Dendritic cell treated with granulocyte-macrophage colony-stimulating factor and Interleukin-4, amounts not matched to agents 40 ng/mL and 50 ng/mL, for 4 days (primary cell): ENCODE measurements around the gene MRPL4.

Source experiments
- H3K27ac Mint-ChIP-seq: one replicate; pipeline ENCODE4 v1.8.0; 2022; ENCODE audit warnings: mild to moderate bottlenecking, mixed read lengths
- H3K27me3 Mint-ChIP-seq: one replicate; pipeline ENCODE4 v1.8.0; 2022; ENCODE audit warnings: mild to moderate bottlenecking, mixed read lengths
- H3K36me3 Mint-ChIP-seq: one replicate; pipeline ENCODE4 v1.8.0; 2022; ENCODE audit warnings: low read depth, mixed read lengths
- H3K4me1 Mint-ChIP-seq: one replicate; pipeline ENCODE4 v1.8.0; 2022; ENCODE audit warnings: low read depth, mixed read lengths
- H3K4me3 Mint-ChIP-seq: one replicate; pipeline ENCODE4 v1.8.0; 2022; ENCODE audit warnings: mild to moderate bottlenecking, moderate library complexity, mixed read lengths
- H3K9me3 Mint-ChIP-seq: one replicate; pipeline ENCODE4 v1.8.0; 2022; ENCODE audit warnings: mixed read lengths
- intact Hi-C: fragments of 100-400 bp; cut with micrococcal nuclease; formaldehyde crosslinking; loops from one replicate; pipeline ENCODE4 v1.15.0; 2022

MRPL4 gene

DNA sequence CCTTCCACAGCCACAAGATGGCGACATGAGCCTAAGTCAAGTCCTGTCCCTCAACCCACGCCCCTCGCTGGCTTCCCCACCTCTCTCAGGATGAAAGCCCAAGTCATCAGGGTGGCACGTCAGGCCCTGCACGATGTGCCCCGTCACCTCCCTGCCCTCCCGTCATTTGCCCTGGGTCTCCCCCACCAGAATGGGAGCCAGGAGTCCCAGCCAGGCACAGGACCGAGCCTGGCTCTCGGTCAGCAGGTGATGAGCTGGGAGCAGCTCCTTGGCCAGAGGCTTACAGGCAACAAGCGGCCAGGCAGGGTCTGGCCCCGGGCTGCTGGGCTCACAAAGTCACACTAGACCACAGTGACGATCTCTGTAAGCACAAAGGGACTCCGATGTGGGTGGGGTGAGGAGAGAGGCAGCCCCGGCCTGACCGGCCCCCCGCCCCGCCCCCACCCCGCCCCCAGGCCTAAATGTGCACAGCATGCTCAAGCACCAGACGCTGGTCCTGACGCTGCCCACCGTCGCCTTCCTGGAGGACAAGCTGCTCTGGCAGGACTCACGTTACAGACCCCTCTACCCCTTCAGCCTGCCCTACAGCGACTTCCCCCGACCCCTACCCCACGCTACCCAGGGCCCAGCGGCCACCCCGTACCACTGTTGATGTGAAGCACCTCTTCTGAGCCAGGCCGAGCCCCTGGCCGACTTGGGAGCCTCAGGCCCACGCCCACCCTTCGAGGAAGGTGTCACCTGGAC lies 7.3 kb downstream of the MRPL4 start:
- Mint-ChIP-seq H3K36me3 (peaks cover 60% of the 10 kb centered on the region), H3K9me3 (no peaks in the 10 kb centered on the region), H3K4me3 (no peak overlapping the region), H3K4me1 (peaks cover 50% of the 10 kb centered on the region), H3K27me3 (peaks cover 1% of the 10 kb centered on the region), H3K27ac (no peak overlapping the region)
- intact Hi-C loops, result loop anchor here (2.0 kb wide), 1 partner anchor 129 kb away; no protein-coding TSS in a partner anchor

DNA sequence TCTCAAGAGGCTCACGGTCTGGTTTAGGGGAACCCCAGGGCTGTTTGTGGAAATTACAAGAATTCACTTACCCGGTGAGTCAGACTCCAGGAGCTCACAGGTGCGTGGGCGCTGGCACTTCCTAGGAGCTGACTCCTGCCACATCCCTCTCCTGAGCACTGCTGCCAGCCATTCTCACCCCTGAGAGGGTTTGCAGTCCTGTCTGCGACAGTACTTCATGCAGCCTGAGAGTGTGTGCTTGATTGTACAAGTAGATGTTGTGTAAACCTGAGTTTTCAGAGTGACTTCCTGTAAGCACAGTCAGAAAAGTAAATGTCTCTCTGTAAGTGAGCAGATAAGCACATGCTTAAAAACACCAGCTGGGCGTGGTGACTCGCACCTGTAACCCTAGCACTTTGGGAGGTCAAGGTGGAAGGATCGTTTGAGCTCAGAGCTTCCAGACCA lies 8.1 kb downstream of the MRPL4 start:
- H3K4me3 Mint-ChIP-seq, result no peak overlapping the region
- intact Hi-C loops, result no loop called here
- no peaks in the 10 kb centered on the region for H3K9me3 Mint-ChIP-seq
- peaks cover 52% of the 10 kb centered on the region for H3K36me3 Mint-ChIP-seq
- H3K27ac Mint-ChIP-seq, result no peak overlapping the region
- H3K27me3 Mint-ChIP-seq, result peaks cover 1% of the 10 kb centered on the region
- H3K4me1 Mint-ChIP-seq, result peaks cover 45% of the 10 kb centered on the region

GRCh38 chr19:10262771-10263170 lies 10.8 kb downstream of the MRPL4 start:
- intact Hi-C loops, result no loop called here
- Mint-ChIP-seq H3K36me3 (peaks cover 26% of the 10 kb centered on the region), H3K4me3 (no peak overlapping the region), H3K9me3 (no peaks in the 10 kb centered on the region), H3K27ac (no peak overlapping the region), H3K27me3 (peaks cover 1% of the 10 kb centered on the region), H3K4me1 (peaks cover 56% of the 10 kb centered on the region)

DNA sequence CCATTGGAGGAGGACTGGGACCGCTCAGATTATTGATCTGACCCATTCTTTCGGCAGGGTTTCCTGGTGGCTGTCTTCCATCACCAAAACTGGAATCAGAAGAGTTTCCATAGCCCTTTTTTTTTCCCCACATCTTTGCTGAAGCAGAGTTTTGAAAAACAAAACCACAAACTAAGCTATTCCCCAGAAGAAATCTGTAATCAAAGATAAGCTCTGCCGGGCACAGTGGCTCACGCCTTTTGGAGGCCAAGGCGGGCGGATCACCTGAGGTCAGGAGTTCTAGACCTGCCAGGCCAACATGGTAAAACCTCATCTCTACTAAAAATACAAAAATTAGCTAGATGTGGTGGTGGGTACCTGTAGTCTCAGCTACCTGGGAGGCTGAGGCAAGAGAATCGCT lies 14.7 kb downstream of the MRPL4 start:
- Mint-ChIP-seq H3K9me3 (no peaks in the 10 kb centered on the region), H3K27me3 (no peaks in the 10 kb centered on the region), H3K27ac (peak overlapping the region; percentile 98), H3K36me3 (peaks cover 15% of the 10 kb centered on the region), H3K4me1 (peaks cover 45% of the 10 kb centered on the region), H3K4me3 (no peak overlapping the region)
- intact Hi-C loops, result no loop called here

DNA sequence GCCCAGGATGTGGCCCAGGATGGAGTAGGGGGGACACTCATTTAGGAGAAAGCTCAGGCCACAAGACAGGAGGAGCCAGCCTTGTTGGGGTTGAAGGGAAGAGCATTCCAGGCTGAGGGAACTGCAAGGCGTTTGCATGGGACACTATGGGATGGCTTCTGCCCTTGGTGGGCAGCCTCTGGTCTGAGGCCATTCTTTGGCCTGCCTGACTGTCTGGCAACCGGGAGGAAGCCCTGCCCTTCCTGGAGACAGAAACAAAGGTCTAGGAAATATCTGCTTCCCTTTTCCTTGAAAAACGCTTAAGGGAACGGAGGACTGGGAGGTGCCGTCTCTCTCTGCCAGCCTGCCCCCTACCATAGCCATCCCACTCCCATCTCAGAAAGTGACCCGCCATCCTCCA lies 16.1 kb downstream of the MRPL4 start:
- peaks cover 46% of the 10 kb centered on the region for H3K4me1 Mint-ChIP-seq
- intact Hi-C loops, result no loop called here

GRCh38 chr19:10269333-10270179 lies 17.5 kb downstream of the MRPL4 start:
- intact Hi-C loops, result loop anchor here (1.0 kb wide), 1 partner anchor 120 kb away; no protein-coding TSS in a partner anchor
- Mint-ChIP-seq H3K4me3 (peak overlapping the region; percentile 94), H3K27ac (peak overlapping the region; percentile 98), H3K27me3 (no peaks in the 10 kb centered on the region), H3K4me1 (peaks cover 56% of the 10 kb centered on the region), H3K36me3 (peaks cover 44% of the 10 kb centered on the region), H3K9me3 (no peaks in the 10 kb centered on the region)

More for the DNA sequence above, 16.1 kb downstream of the MRPL4 start:
- Mint-ChIP-seq H3K4me3 (peak overlapping the region; percentile 58), H3K27me3 (no peaks in the 10 kb centered on the region), H3K27ac (peak overlapping the region; percentile 98), H3K36me3 (peaks cover 29% of the 10 kb centered on the region), H3K9me3 (no peaks in the 10 kb centered on the region)

GRCh38 chr19:10270180-10270615 lies 18.2 kb downstream of the MRPL4 start:
- Mint-ChIP-seq H3K27ac (peak overlapping the region; percentile 98), H3K4me1 (peaks cover 60% of the 10 kb centered on the region), H3K27me3 (no peaks in the 10 kb centered on the region), H3K36me3 (peaks cover 50% of the 10 kb centered on the region), H3K9me3 (no peaks in the 10 kb centered on the region), H3K4me3 (peak overlapping the region; percentile 94)
- intact Hi-C loops, result no loop called here

GRCh38 chr19:10270616-10271394 lies 18.8 kb downstream of the MRPL4 start, which contains the start of gene ICAM1:
Gene ICAM1 (plus strand): TSS chr19:10271120. CDS start chr19:10271160, 40 bp downstream.
- H3K36me3 Mint-ChIP-seq, result peaks cover 56% of the 10 kb centered on the region
- H3K27me3 Mint-ChIP-seq, result no peaks in the 10 kb centered on the region
- intact Hi-C loops, result no loop called here
- H3K27ac Mint-ChIP-seq, result peak within 1 kb of the TSS; percentile 98
- no peaks in the 10 kb centered on the region for H3K9me3 Mint-ChIP-seq
- peak within 1 kb of the TSS; percentile 94 for H3K4me3 Mint-ChIP-seq
- peaks cover 58% of the 10 kb centered on the region for H3K4me1 Mint-ChIP-seq

- Mint-ChIP-seq H3K4me3 (peak overlapping the region; percentile 94), H3K27ac (peak overlapping the region; percentile 98), H3K4me1 (peaks cover 59% of the 10 kb centered on the region), H3K27me3 (no peaks in the 10 kb centered on the region), H3K9me3 (no peaks in the 10 kb centered on the region), H3K36me3 (peaks cover 64% of the 10 kb centered on the region)
- intact Hi-C loops, result no loop called here
These were observed 19.6 kb downstream of the MRPL4 start for GRCh38 chr19:10271543-10272086.

- peak overlapping the region; percentile 94 for H3K4me3 Mint-ChIP-seq
- H3K9me3 Mint-ChIP-seq, result no peaks in the 10 kb centered on the region
- peaks cover 94% of the 10 kb centered on the region for H3K36me3 Mint-ChIP-seq
- no peaks in the 10 kb centered on the region for H3K27me3 Mint-ChIP-seq
- H3K27ac Mint-ChIP-seq, result peak overlapping the region; percentile 74
- intact Hi-C loops, result no loop called here
- H3K4me1 Mint-ChIP-seq, result peaks cover 61% of the 10 kb centered on the region
These were observed 22.6 kb downstream of the MRPL4 start for GRCh38 chr19:10274589-10274988.

- peak overlapping the region; percentile 53 for H3K27ac Mint-ChIP-seq
- H3K4me1 Mint-ChIP-seq, result peaks cover 63% of the 10 kb centered on the region
- peak overlapping the region; percentile 37 for H3K4me3 Mint-ChIP-seq
- H3K9me3 Mint-ChIP-seq, result no peaks in the 10 kb centered on the region
- intact Hi-C loops, result no loop called here
- peaks cover 100% of the 10 kb centered on the region for H3K36me3 Mint-ChIP-seq
- H3K27me3 Mint-ChIP-seq, result no peaks in the 10 kb centered on the region
These were observed 26.0 kb downstream of the MRPL4 start for GRCh38 chr19:10277795-10278589.

GRCh38 chr19:10278935-10279334 lies 26.9 kb downstream of the MRPL4 start:
- Mint-ChIP-seq H3K27me3 (no peaks in the 10 kb centered on the region), H3K27ac (peak overlapping the region; percentile 43)

More at GRCh38 chr19:10278935-10279334, 26.9 kb downstream of the MRPL4 start:
- peak overlapping the region; percentile 17 for H3K4me3 Mint-ChIP-seq
- intact Hi-C loops, result no loop called here
- H3K9me3 Mint-ChIP-seq, result no peaks in the 10 kb centered on the region
- H3K36me3 Mint-ChIP-seq, result peaks cover 100% of the 10 kb centered on the region
- peaks cover 69% of the 10 kb centered on the region for H3K4me1 Mint-ChIP-seq
